ENCODE results near the gene PRMT7.

DNA sequence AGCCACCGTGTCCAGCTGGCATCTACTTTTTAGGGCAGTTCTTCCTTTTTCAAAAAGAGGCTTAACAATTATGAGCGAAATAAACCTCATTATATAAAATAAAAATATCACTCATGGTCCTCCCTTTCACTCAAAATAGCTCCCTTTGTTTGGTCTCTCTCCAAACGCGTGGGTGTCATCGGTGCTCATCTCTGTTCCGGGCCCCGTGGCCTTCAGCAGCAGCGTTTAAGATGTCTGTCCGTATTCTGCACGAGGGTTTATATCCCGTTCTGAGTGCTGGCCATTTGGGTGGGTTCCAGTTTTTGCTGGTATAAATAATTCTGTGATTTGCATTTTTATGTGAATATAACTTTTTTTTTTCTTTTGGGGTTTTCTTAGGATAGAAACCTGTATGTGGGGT, 33.4 kb downstream of the PRMT7 start:
- TF ChIP-seq ZFX (IDR thresholded peaks at IDR 0.05), result no peak
- TF ChIP-seq, protein P1, sequence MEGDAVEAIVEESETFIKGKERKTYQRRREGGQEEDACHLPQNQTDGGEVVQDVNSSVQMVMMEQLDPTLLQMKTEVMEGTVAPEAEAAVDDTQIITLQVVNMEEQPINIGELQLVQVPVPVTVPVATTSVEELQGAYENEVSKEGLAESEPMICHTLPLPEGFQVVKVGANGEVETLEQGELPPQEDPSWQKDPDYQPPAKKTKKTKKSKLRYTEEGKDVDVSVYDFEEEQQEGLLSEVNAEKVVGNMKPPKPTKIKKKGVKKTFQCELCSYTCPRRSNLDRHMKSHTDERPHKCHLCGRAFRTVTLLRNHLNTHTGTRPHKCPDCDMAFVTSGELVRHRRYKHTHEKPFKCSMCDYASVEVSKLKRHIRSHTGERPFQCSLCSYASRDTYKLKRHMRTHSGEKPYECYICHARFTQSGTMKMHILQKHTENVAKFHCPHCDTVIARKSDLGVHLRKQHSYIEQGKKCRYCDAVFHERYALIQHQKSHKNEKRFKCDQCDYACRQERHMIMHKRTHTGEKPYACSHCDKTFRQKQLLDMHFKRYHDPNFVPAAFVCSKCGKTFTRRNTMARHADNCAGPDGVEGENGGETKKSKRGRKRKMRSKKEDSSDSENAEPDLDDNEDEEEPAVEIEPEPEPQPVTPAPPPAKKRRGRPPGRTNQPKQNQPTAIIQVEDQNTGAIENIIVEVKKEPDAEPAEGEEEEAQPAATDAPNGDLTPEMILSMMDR (conservative IDR thresholded peaks at IDR 0.05), result no peak
